Eye (tissue), 1 donor: ENCODE data around the gene CAMKK2.
"Not testable (repeated sequence)": the region's sequence is repeated elsewhere in the genome, so short reads cannot be mapped to it uniquely, and the experiment has no call there.

Experiments used
- DNase-seq: peaks from one replicate; pipeline ENCODE4 v3.0.0-alpha.2; 2015

Gene CAMKK2

GRCh38 chr12:121296618-121297434 is at the start of gene CAMKK2:
Gene CAMKK2 (minus strand): TSS chr12:121296709. CDS start chr12:121274526, 22,183 bp downstream.
- peak; percentile 95 for DNase-seq

GRCh38 chr12:121345151-121345815 is 48.8 kb upstream of the CAMKK2 start:
- no peak for DNase-seq

DNA sequence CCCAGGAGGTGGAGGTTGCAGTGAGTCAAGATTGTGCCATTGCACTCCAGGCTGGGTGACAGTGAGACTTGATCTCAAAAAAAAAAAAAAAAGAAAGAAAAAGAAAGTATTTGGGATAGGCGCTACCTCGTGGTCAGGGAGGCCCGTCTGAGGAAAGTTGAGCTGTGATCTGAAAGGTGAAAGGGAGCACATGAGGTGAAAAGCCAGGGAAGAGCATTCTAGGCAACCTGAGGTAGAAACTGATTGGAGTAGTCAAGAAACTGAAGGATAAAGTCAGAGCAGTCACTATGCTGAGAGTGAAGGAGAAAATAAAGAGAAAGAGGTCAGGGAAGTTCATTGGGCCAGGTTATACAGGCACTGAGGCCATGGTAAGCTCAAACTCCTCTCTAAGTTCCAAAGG is 48.0 kb upstream of the CAMKK2 start:
- DNase-seq: no peak

DNA sequence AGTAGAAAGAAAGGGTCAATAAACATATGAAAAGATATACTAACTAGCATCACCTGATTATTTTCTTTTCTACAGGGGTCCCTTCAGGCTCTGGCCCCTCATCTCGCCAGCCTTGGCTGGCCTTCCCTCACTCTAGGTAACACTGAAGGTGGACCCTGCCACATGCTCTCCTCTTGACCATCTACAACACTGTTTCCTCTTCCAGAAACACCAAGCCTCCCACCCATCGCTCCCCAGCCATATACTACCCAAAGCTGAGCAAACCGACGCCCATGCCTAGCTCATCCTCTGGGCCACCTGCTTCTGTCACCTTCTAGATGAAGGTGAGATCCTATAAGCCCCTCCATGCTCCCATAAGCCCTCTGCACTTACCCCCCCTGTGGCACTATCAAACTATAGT is 40.9 kb upstream of the CAMKK2 start:
- no peak for DNase-seq

DNA sequence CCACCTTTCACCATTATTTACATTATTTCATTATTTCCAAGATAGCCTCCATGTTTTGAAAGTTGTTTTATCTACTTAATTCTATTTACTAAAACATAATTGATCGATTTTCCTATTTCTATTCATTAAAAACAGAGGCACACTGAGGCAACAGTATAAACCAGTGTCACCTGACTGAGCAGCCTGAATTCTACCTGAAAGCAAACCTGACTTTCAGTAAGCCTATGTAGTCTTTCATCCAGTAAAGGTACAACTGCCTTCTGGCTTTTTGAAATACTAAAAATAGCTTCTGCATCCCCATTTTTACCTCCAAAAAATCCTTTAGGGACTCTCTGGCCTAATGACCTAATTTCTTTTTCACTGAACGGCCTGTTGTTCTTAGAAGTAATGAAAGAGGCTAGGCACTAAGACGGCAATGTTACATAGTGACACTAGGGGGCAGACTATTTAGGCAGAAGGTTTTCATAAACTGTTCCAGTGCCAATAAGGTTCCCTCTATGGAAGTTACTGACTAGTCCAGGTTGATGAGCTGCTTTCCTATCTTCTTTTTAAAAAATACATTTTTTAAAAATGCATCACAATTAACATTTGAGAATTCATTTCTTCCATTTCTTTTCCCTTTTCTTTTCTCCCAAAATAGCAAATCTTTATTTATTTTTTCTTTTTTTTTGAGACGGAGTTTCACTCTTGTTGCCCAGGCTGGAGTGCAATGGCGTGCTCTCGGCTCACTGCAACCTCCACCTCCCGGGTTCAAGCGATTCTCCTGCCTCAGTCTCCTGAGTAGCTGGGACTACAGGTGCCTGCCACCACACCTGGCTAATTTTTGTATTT is 38.2 kb upstream of the CAMKK2 start:
- peak; percentile 76 for DNase-seq

- no peak for DNase-seq
Observed at GRCh38 chr12:121333747-121334146, 37.2 kb upstream of the CAMKK2 start.

GRCh38 chr12:121331248-121331647 is 34.7 kb upstream of the CAMKK2 start:
- no peak for DNase-seq

DNA sequence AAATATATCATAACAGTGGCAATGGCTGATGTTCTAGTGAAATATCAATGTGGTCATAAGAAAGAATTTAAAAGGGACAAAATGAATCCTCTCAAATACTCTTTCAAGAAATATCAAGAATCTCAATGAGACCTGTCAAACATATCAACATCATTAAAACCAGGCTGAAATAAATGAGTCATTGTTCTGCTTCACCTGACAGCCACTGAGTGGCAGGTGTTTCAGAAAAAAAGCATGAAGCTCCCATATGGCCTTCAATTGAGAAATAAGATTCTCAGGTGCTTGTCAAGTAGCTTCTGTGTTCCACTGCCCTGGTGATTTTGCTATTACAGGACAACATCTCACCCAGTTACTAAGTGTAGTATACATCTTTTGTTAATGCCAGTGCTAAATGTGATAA is 34.2 kb upstream of the CAMKK2 start:
- no peak for DNase-seq

GRCh38 chr12:121330195-121330594 is 33.7 kb upstream of the CAMKK2 start:
- no peak for DNase-seq

- DNase-seq: no peak
Observed at GRCh38 chr12:121328620-121329019, 32.1 kb upstream of the CAMKK2 start.

- peak; percentile 5 for DNase-seq
Observed at GRCh38 chr12:121326996-121327674, 30.6 kb upstream of the CAMKK2 start.

GRCh38 chr12:121325922-121326396 is 29.4 kb upstream of the CAMKK2 start:
- DNase-seq: no peak

GRCh38 chr12:121323908-121324307 is 27.4 kb upstream of the CAMKK2 start:
- no peak for DNase-seq

GRCh38 chr12:121318121-121318520 is 21.6 kb upstream of the CAMKK2 start:
- DNase-seq: no peak

GRCh38 chr12:121314431-121314830 is 17.9 kb upstream of the CAMKK2 start:
- no peak for DNase-seq

GRCh38 chr12:121310231-121310630 is 13.7 kb upstream of the CAMKK2 start:
- DNase-seq: not testable (repeated sequence)

DNA sequence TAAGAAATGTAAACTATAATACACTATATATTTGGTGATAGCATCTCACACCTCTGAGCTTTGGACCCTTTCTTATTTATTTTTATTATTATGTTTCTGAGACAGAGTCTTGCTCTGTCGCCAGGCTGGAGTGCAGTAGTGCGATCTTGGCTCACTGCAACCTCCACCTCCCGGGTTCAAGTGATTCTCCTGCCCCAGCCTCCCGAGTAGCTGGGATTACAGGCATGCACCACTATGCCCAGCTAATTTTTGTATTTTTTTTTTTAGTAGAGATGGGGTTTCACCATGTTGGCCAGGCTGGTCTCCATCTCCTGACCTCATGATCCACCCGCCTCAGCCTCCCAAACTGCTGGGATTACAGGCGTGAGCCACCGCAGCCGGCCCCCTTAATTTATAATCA is 10.9 kb upstream of the CAMKK2 start:
- not testable (repeated sequence) for DNase-seq

GRCh38 chr12:121304306-121304705 is 7.8 kb upstream of the CAMKK2 start:
- no peak for DNase-seq

GRCh38 chr12:121301876-121302275 is 5.4 kb upstream of the CAMKK2 start:
- no peak for DNase-seq

GRCh38 chr12:121300083-121300819 is 3.7 kb upstream of the CAMKK2 start:
- no peak for DNase-seq

GRCh38 chr12:121299662-121300061 is 3.2 kb upstream of the CAMKK2 start:
- DNase-seq: no peak

- DNase-seq: not testable (repeated sequence)
Observed at GRCh38 chr12:121298411-121298810, 1.9 kb upstream of the CAMKK2 start.
